KMS-11 (cell line): Measurements from ENCODE around the gene C9orf72.
"Not testable (repeated sequence)": the region's sequence is repeated elsewhere in the genome, so short reads cannot be mapped to it uniquely, and the experiment has no call there.

Experiments
- H2AFZ ChIP-seq: fragments of 200-600 bp; sonication (generic); 2 replicates; pipeline ENCODE4 v1.6.1; 2016; ENCODE audit warnings: antibody characterized with exemption, mixed run types, low read depth
- H3K27ac ChIP-seq: fragments of 200-600 bp; sonication (generic); 2 replicates; pipeline ENCODE4 v1.6.1; 2016; ENCODE audit warnings: mild to moderate bottlenecking, mixed run types
- H3K27me3 ChIP-seq: fragments of 200-600 bp; sonication (generic); 2 replicates; pipeline ENCODE4 v1.6.1; 2017; ENCODE audit warnings: mild to moderate bottlenecking, low read depth, mixed run types, moderate library complexity; ENCODE audit not compliant: insufficient read depth
- H3K36me3 ChIP-seq: fragments of 200-600 bp; sonication (generic); 2 replicates; pipeline ENCODE4 v1.6.1; 2017; ENCODE audit warnings: mild to moderate bottlenecking, mixed run types; ENCODE audit not compliant: insufficient read depth
- H3K4me1 ChIP-seq: fragments of 200-600 bp; sonication (generic); 2 replicates; pipeline ENCODE4 v1.6.1; 2016; ENCODE audit warnings: mild to moderate bottlenecking, low read depth, mixed run types; ENCODE audit not compliant: poor library complexity, severe bottlenecking
- H3K4me2 ChIP-seq: fragments of 200-600 bp; sonication (generic); 2 replicates; pipeline ENCODE4 v1.7.0; 2016; ENCODE audit warnings: mild to moderate bottlenecking, mixed run types
- H3K4me3 ChIP-seq: fragments of 200-600 bp; sonication (generic); IDR thresholded peaks from 2 replicates; pipeline ENCODE4 v1.6.1; 2017; ENCODE audit warnings: low read depth, low read length, mixed read lengths; ENCODE audit not compliant: insufficient read depth
- H3K79me2 ChIP-seq: fragments of 200-600 bp; sonication (generic); 2 replicates; pipeline ENCODE4 v1.6.1; 2016; ENCODE audit warnings: low read depth, mixed run types; ENCODE audit not compliant: insufficient read depth
- H3K9ac ChIP-seq: fragments of 200-600 bp; sonication (generic); 2 replicates; pipeline ENCODE4 v1.6.1; 2016; ENCODE audit warnings: mild to moderate bottlenecking, mixed run types
- H4K20me1 ChIP-seq: fragments of 200-600 bp; sonication (generic); 2 replicates; pipeline ENCODE4 v1.6.1; 2016; ENCODE audit warnings: mild to moderate bottlenecking, mixed run types; ENCODE audit not compliant: insufficient read depth
- CTCF ChIP-seq: fragments of 200-600 bp; sonication (generic); conservative IDR thresholded peaks from 2 replicates; pipeline ENCODE4 v1.6.1; 2017; ENCODE audit warnings: low read depth, mild to moderate bottlenecking, antibody characterized with exemption, low read length, moderate library complexity, mixed read lengths

C9orf72 gene

DNA sequence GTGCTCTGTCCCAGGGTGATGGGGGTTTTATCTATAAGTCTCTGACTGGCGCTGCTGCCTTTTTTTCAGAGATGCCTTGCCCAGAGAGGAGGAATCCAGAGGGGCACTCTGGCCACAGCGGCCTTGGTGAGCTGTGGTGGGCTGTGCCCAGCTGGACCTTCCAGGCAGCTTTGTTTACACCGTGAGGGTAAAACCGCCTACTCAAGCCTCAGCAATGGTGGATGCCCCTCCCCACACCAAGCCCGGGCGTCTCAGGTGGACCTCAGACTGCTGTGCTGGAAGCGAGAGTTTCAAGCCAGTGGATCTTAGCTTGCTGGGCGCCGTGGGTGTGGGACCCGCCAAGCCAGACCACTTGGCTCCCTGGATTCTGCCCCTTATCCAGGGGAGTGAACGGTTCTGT, 41.3 kb upstream of the C9orf72 start:
- no peaks in the 10 kb centered on the region for H4K20me1 ChIP-seq
- H3K9ac ChIP-seq = no peak overlapping the region
- no peak overlapping the region for H3K4me2 ChIP-seq
- no peak overlapping the region for H2AFZ ChIP-seq
- H3K27me3 ChIP-seq = no peaks in the 10 kb centered on the region
- H3K4me1 ChIP-seq = no peaks in the 10 kb centered on the region
- H3K36me3 ChIP-seq = no peaks in the 10 kb centered on the region
- H3K27ac ChIP-seq = no peak overlapping the region
- no peak overlapping the region for H3K4me3 ChIP-seq
- no peaks in the 10 kb centered on the region for H3K79me2 ChIP-seq
- no peak for TF ChIP-seq CTCF

GRCh38 chr9:27612036-27612435, 38.8 kb upstream of the C9orf72 start:
- H3K36me3 ChIP-seq, H4K20me1 ChIP-seq, H3K27ac ChIP-seq: not testable (repeated sequence)

GRCh38 chr9:27610622-27611021, 37.3 kb upstream of the C9orf72 start:
- Histone ChIP-seq H4K20me1 (no peaks in the 10 kb centered on the region), H3K79me2 (no peaks in the 10 kb centered on the region), H3K36me3 (no peaks in the 10 kb centered on the region), H3K9ac (no peak overlapping the region), H3K4me2 (no peak overlapping the region), H3K27ac (no peak overlapping the region), H2AFZ (no peak overlapping the region), H3K27me3 (no peaks in the 10 kb centered on the region), H3K4me1 (no peaks in the 10 kb centered on the region), H3K4me3 (no peak overlapping the region)
- TF ChIP-seq CTCF = no peak

More at GRCh38 chr9:27612036-27612435, 38.8 kb upstream of the C9orf72 start:
- H3K9ac ChIP-seq, H3K4me3 ChIP-seq, H3K79me2 ChIP-seq, H3K27me3 ChIP-seq, H2AFZ ChIP-seq, H3K4me2 ChIP-seq, H3K4me1 ChIP-seq: not testable (repeated sequence)

DNA sequence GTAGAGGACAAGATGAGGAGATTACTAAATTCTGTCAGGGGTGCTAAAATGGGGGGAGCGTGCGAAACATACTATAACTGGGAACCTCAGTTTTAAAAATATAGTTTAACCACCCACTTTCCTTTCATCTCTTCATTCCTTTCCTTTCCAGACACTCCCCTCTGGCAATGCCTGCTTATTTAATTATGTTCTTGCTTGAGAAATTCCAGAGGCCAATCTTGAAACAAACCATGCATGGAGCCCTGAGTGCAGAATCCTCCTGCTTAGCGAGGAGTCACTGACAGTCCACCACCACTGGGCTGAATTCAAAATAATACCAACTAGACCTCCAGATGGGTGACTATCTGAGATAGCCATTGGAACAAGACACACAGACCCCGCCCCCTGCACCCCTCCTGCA, 29.7 kb upstream of the C9orf72 start:
- Histone ChIP-seq H3K4me1 (no peaks in the 10 kb centered on the region), H3K4me3 (no peak overlapping the region), H3K79me2 (no peaks in the 10 kb centered on the region), H2AFZ (no peak overlapping the region), H3K27ac (no peak overlapping the region), H3K4me2 (no peak overlapping the region), H3K27me3 (no peaks in the 10 kb centered on the region), H3K36me3 (no peaks in the 10 kb centered on the region), H3K9ac (no peak overlapping the region), H4K20me1 (no peaks in the 10 kb centered on the region)
- TF ChIP-seq CTCF = no peak

DNA sequence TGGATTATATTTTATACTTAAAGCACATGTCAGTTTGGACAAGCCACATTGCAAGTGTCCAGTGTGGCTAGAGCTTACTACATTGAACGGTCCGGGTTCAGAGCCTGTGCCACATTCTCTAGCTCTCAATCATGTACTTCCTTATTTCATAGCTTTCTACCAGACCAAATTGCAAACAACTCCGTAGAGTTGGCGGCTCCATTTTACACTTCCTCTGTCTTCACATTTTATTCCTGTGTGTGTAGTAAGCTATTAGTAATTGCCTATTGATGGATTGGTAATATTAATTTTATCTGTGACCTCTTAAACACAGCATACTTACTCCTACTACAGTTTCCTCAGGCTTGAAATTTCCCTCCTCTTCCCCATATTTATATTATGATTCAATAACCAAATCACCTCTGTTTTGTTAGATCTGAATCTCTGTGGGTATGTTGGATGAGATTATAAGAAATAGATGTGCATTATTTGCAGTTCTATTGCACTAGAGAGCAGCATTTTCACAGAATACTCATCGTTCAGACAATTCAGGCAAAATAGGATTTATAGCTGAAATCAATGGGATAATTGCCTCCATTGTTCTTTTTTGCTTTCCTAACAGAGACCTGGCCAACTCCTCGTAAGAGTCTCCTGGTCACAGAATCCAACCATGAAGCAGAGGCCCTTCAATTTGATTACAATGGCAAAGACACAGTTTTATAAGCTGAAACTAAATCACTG, 29.0 kb upstream of the C9orf72 start:
- H3K79me2 ChIP-seq = no peaks in the 10 kb centered on the region
- no peaks in the 10 kb centered on the region for H3K27me3 ChIP-seq
- no peaks in the 10 kb centered on the region for H3K36me3 ChIP-seq
- no peak overlapping the region for H3K27ac ChIP-seq
- no peaks in the 10 kb centered on the region for H4K20me1 ChIP-seq
- no peak for TF ChIP-seq CTCF
- no peak overlapping the region for H2AFZ ChIP-seq
- H3K9ac ChIP-seq = no peak overlapping the region
- no peak overlapping the region for H3K4me3 ChIP-seq
- H3K4me2 ChIP-seq = no peak overlapping the region
- no peaks in the 10 kb centered on the region for H3K4me1 ChIP-seq
